ENCODE results near the gene FSCN2. TPM values are rescaled to one million over a fixed set of nuclear protein-coding genes. Genes with fewer than 3 reads are reported as not detected.
"Not testable (repeated sequence)": the region's sequence is repeated elsewhere in the genome, so short reads cannot be mapped to it uniquely, and the experiment has no call there.

The FSCN2 gene
- total RNA-seq, 2 donors from 2014 or later, result 0.65 to 0.72 TPM

GRCh38 chr17:81584771-81585170 lies 56.6 kb downstream of the FSCN2 start:
- not testable (repeated sequence) for H3K27ac Mint-ChIP-seq; H3K4me3 Mint-ChIP-seq; H3K36me3 Mint-ChIP-seq (ENCODE audit: low read depth); H3K27me3 Mint-ChIP-seq; ATAC-seq; H3K4me1 Mint-ChIP-seq; DNase-seq; H3K9me3 ChIP-seq (ENCODE audit: control insufficient read depth, low read length, poor library complexity, severe bottlenecking)

GRCh38 chr17:81586096-81586495 lies 57.9 kb downstream of the FSCN2 start:
- Mint-ChIP-seq H3K36me3 (ENCODE audit: low read depth) (peaks cover 3% of the 10 kb centered on the region), H3K4me1 (no peaks in the 10 kb centered on the region), H3K27ac (peak overlapping the region; percentile 43), H3K4me3 (no peak overlapping the region), H3K27me3 (no peaks in the 10 kb centered on the region)
- DNase-seq (no peak), ATAC-seq (no peak)
- H3K9me3 ChIP-seq (ENCODE audit: control insufficient read depth, low read length, poor library complexity, severe bottlenecking), result no peaks in the 10 kb centered on the region

Other genes with a start within 250 kb of the FSCN2 start
- gene SLC38A10, start 233.1 kb upstream of the FSCN2 start, total RNA-seq, result 10 to 100 TPM; 59.4 to 98.4 TPM
- gene BAHCC1, start 132.9 kb upstream of the FSCN2 start, total RNA-seq, result under 1 TPM; 0.22 to 0.29 TPM
- gene ACTG1, start 15.6 kb upstream of the FSCN2 start, total RNA-seq, result 1,000 to 10,000 TPM; 1,202 to 1,502 TPM
- gene FAAP100, start 24.0 kb downstream of the FSCN2 start, total RNA-seq, result 10 to 100 TPM; 25.2 to 30.6 TPM
- 10 to 100 TPM; 76.0 to 84.1 TPM for gene NPLOC4, start 108.7 kb downstream of the FSCN2 start, total RNA-seq
- gene TSPAN10, start 108.8 kb downstream of the FSCN2 start, total RNA-seq, result under 1 TPM in 1 of 2 donors, not detected in 1; 0.15 TPM
- 1 to 10 TPM in 1 of 2 donors, under 1 TPM in 1; 0.50 to 2.2 TPM for gene PDE6G, start 128.2 kb downstream of the FSCN2 start, total RNA-seq
- gene OXLD1, start 138.2 kb downstream of the FSCN2 start, total RNA-seq, result 10 to 100 TPM; 32.8 to 34.4 TPM
- gene CCDC137, start 138.4 kb downstream of the FSCN2 start, total RNA-seq, result 10 to 100 TPM; 15.0 to 18.4 TPM
- 10 to 100 TPM; 10.5 to 34.0 TPM for gene ARL16, start 155.4 kb downstream of the FSCN2 start, total RNA-seq
- 100 to 1,000 TPM; 111 to 121 TPM for gene HGS, start 155.6 kb downstream of the FSCN2 start, total RNA-seq
- gene MRPL12, start 175.0 kb downstream of the FSCN2 start, total RNA-seq, result 10 to 100 TPM; 21.4 to 21.8 TPM
- 1 to 10 TPM; 3.4 TPM for gene SLC25A10, start 183.9 kb downstream of the FSCN2 start, total RNA-seq

All from T-helper 17 cell (primary cell).